ENCODE measurements around the gene NFKBIB.
A peak's percentile ranks its signal among the peaks of the same experiment; 100 is the strongest.

DNA sequence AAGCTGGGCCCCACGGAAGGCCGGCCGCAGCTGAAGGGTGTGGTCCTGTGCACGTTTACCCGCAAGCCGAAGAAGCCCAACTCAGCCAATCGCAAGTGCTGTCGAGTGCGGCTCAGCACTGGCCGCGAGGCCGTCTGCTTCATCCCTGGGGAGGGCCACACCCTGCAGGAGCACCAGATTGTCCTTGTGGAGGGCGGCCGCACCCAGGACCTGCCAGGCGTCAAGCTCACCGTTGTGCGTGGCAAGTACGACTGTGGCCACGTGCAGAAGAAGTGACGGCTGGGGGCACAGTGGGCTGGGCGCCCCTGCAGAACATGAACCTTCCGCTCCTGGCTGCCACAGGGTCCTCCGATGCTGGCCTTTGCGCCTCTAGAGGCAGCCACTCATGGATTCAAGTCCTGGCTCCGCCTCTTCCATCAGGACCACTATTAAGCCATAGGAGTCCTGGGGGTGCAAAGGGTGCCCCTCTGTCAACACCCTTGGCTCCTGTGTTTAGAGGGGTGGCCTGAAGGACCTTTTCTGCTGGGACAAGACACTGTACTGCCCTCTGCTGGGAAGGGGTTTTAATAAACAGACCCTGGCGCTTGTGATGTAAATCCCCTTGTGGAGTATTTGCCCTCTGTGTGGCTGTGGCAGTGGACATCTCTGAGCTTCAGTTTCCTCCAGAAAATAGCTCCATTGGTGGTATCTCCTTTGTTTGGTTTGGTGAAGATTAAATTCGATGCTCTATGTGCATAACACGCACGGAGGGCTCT, 32.8 kb downstream of the NFKBIB start:
- TF ChIP-seq, protein P1, sequence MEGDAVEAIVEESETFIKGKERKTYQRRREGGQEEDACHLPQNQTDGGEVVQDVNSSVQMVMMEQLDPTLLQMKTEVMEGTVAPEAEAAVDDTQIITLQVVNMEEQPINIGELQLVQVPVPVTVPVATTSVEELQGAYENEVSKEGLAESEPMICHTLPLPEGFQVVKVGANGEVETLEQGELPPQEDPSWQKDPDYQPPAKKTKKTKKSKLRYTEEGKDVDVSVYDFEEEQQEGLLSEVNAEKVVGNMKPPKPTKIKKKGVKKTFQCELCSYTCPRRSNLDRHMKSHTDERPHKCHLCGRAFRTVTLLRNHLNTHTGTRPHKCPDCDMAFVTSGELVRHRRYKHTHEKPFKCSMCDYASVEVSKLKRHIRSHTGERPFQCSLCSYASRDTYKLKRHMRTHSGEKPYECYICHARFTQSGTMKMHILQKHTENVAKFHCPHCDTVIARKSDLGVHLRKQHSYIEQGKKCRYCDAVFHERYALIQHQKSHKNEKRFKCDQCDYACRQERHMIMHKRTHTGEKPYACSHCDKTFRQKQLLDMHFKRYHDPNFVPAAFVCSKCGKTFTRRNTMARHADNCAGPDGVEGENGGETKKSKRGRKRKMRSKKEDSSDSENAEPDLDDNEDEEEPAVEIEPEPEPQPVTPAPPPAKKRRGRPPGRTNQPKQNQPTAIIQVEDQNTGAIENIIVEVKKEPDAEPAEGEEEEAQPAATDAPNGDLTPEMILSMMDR (IDR thresholded peaks at IDR 0.05; ENCODE audit: insufficient read depth, low read depth, low read length), result peak; percentile 33
- TF ChIP-seq EZH2 (IDR thresholded peaks at IDR 0.05; ENCODE audit: insufficient read depth, low read length), result no peak
